ENCODE results near the gene S100B.

DNA sequence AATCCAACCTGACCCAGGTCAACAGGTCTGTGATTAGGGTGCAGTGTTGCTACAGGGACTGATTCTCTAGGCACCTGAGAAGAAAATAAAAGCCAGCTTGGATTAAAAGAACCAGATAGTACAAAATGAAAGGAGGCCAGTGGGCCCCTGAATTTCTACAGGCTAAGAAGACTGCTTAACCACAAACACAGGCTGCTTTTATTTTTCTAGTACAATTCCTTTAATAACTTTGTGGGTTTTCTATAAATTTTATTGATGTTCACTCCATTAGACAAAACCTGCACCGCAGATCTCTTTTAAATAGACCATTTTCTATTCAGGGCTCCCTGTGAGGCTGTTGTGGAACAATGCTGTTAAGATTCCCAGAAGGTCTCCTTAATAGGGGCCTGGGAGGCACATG, 20.9 kb upstream of the S100B start:
- TF ChIP-seq, protein P1, sequence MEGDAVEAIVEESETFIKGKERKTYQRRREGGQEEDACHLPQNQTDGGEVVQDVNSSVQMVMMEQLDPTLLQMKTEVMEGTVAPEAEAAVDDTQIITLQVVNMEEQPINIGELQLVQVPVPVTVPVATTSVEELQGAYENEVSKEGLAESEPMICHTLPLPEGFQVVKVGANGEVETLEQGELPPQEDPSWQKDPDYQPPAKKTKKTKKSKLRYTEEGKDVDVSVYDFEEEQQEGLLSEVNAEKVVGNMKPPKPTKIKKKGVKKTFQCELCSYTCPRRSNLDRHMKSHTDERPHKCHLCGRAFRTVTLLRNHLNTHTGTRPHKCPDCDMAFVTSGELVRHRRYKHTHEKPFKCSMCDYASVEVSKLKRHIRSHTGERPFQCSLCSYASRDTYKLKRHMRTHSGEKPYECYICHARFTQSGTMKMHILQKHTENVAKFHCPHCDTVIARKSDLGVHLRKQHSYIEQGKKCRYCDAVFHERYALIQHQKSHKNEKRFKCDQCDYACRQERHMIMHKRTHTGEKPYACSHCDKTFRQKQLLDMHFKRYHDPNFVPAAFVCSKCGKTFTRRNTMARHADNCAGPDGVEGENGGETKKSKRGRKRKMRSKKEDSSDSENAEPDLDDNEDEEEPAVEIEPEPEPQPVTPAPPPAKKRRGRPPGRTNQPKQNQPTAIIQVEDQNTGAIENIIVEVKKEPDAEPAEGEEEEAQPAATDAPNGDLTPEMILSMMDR (IDR thresholded peaks at IDR 0.05; ENCODE audit: borderline replicate concordance, extremely low read depth, low read length, poor library complexity, severe bottlenecking): no peak
- no peak for TF ChIP-seq EZH2 (IDR thresholded peaks at IDR 0.05; ENCODE audit: borderline replicate concordance, low read depth, low read length, severe bottlenecking)

All from DND-41 (cell line).